ENCODE results near the gene MCL1.

DNA sequence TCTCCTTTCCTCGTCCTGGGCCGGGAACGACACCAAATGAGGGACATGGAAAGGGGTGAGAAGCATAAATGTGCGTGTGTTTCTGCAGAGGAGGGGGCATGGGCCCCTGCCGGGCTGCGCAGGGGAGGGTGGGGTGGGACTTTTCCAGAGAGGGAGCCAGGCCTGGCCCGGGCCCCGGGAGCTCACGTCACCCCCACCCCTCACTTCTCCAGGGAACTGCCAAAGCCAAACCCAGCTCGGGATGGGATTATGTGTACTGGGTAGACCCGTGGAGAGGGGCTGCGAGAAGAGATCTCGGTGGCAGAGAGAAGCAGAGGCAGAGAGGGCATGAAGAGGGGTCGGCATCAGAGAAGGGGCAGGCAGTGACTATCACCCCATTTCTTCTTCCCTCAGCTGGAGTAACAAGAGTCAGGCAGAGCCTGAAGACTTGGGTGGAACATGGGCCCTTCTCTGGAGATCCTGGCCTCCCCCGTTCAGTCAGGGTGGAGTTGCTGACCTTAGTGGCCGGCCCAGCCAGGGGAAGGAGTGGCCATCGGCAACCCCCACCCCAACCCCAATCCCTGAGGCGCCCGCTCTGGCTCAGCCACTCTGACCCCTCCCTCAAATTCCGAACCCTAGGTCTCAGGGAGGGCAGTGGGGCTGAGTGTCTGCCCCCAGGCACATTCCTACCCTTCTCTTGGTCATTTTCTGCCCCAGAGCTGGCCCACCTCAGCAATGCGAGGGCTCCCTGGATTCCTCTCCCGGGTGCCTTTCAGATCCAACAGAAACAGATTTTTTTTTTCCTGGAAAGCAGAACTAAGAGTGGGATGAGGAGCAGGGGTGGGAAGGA is 29.0 kb downstream of the MCL1 start:
- TF ChIP-seq POLR2AphosphoS5 (IDR thresholded peaks at IDR 0.05; ENCODE audit: low read depth) = no peak
- TF ChIP-seq, protein P1, sequence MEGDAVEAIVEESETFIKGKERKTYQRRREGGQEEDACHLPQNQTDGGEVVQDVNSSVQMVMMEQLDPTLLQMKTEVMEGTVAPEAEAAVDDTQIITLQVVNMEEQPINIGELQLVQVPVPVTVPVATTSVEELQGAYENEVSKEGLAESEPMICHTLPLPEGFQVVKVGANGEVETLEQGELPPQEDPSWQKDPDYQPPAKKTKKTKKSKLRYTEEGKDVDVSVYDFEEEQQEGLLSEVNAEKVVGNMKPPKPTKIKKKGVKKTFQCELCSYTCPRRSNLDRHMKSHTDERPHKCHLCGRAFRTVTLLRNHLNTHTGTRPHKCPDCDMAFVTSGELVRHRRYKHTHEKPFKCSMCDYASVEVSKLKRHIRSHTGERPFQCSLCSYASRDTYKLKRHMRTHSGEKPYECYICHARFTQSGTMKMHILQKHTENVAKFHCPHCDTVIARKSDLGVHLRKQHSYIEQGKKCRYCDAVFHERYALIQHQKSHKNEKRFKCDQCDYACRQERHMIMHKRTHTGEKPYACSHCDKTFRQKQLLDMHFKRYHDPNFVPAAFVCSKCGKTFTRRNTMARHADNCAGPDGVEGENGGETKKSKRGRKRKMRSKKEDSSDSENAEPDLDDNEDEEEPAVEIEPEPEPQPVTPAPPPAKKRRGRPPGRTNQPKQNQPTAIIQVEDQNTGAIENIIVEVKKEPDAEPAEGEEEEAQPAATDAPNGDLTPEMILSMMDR (conservative IDR thresholded peaks at IDR 0.05; ENCODE audit: low read depth in 2 of 2) = no peak
- TF ChIP-seq EZH2phosphoT487 (IDR thresholded peaks at IDR 0.05; ENCODE audit: unreplicated experiment) = no peak
- no peak for TF ChIP-seq EZH2 (IDR thresholded peaks at IDR 0.05; ENCODE audit: low read depth, unreplicated experiment)
- TF ChIP-seq CREB1 (CRISPR knock-in tag; IDR thresholded peaks at IDR 0.05; ENCODE audit: low read depth) = no peak
- TF ChIP-seq, protein P2, sequence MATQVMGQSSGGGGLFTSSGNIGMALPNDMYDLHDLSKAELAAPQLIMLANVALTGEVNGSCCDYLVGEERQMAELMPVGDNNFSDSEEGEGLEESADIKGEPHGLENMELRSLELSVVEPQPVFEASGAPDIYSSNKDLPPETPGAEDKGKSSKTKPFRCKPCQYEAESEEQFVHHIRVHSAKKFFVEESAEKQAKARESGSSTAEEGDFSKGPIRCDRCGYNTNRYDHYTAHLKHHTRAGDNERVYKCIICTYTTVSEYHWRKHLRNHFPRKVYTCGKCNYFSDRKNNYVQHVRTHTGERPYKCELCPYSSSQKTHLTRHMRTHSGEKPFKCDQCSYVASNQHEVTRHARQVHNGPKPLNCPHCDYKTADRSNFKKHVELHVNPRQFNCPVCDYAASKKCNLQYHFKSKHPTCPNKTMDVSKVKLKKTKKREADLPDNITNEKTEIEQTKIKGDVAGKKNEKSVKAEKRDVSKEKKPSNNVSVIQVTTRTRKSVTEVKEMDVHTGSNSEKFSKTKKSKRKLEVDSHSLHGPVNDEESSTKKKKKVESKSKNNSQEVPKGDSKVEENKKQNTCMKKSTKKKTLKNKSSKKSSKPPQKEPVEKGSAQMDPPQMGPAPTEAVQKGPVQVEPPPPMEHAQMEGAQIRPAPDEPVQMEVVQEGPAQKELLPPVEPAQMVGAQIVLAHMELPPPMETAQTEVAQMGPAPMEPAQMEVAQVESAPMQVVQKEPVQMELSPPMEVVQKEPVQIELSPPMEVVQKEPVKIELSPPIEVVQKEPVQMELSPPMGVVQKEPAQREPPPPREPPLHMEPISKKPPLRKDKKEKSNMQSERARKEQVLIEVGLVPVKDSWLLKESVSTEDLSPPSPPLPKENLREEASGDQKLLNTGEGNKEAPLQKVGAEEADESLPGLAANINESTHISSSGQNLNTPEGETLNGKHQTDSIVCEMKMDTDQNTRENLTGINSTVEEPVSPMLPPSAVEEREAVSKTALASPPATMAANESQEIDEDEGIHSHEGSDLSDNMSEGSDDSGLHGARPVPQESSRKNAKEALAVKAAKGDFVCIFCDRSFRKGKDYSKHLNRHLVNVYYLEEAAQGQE (IDR thresholded peaks at IDR 0.05; ENCODE audit: unreplicated experiment) = no peak
- no peak for TF ChIP-seq JUNB (IDR thresholded peaks at IDR 0.05; ENCODE audit: unreplicated experiment)
- no peak for TF ChIP-seq ZNF331 (CRISPR knock-in tag; IDR thresholded peaks at IDR 0.05; ENCODE audit: low read depth)

All from GM23338 (cell line).